Measurements from ENCODE around the gene ST6GALNAC1.
A peak's percentile ranks its signal among the peaks of the same experiment; 100 is the strongest.

The ST6GALNAC1 gene

DNA sequence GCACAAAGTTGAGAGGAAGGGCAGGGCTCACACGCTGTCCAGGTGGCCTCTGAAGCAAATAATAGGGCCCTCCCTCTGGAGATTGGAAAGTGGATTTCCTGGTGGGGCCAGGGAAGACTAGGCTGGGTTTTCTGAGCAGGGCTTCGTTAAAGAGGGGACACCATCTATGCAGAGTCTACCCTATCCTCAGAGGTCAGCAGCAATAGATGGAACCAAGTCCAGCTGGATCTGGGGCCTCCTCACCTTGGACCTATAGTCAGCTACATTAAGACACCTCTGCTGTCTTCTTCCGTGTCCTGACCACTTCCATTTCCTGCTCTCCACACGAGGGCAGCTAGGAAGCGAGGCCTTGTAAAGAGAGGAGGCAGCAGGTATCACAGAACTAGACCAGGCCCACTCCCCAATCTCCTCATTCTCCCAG is 14.7 kb upstream of the ST6GALNAC1 start:
- no peaks in the 10 kb centered on the region for H3K79me1 ChIP-seq (replicated peaks; ENCODE audit: low read length, poor library complexity, severe bottlenecking)
- peak overlapping the region; percentile 63 for H4K8ac ChIP-seq (ENCODE audit: low read length)
- no peak overlapping the region for H3K9ac ChIP-seq (ENCODE audit: low read length)
- 73% methylated on average over 5 of the region's 5 CpGs for WGBS
- no peak overlapping the region for H2AFZ ChIP-seq (ENCODE audit: low read depth, low read length)
- peak overlapping the region in 1 of 2 experiments; percentile 67 for H2BK12ac ChIP-seq (ENCODE audit: low read length in 2 of 2)
- peak overlapping the region in 1 of 2 experiments; percentile 27 for H3K4ac ChIP-seq (ENCODE audit: low read depth in 1 of 2, low read length in 2 of 2)
- H2BK5ac ChIP-seq (ENCODE audit: low read depth, low read length, poor library complexity, severe bottlenecking): no peak overlapping the region
- no peak for DNase-seq
- no peak overlapping the region for H3K23ac ChIP-seq (ENCODE audit: low read length in 2 of 2)
- H2BK120ac ChIP-seq (ENCODE audit: low read depth, low read length): no peak overlapping the region
- no peak overlapping the region for H3K27ac ChIP-seq (ENCODE audit: low read length, poor library complexity, severe bottlenecking)
- H4K91ac ChIP-seq (ENCODE audit: low read length): peak overlapping the region; percentile 18
- H3K9me3 ChIP-seq (ENCODE audit: control insufficient read depth, low read length): no peaks in the 10 kb centered on the region
- H3K4me2 ChIP-seq (ENCODE audit: low read length, poor library complexity, severe bottlenecking): no peak overlapping the region
- H3K18ac ChIP-seq (ENCODE audit: low read depth in 1 of 2, low read length in 2 of 2): no peak overlapping the region
- no peak overlapping the region for H3K14ac ChIP-seq (ENCODE audit: low read length in 2 of 2)
- H3K4me1 ChIP-seq (ENCODE audit: control insufficient read depth, insufficient read depth, low read depth, low read length): peaks cover 7% of the 10 kb centered on the region
- H2AK5ac ChIP-seq (ENCODE audit: low read length, severe bottlenecking): no peak overlapping the region
- peaks cover 4 to 22% of the 10 kb centered on the region in 2 experiments for H3K27me3 ChIP-seq (ENCODE audit: control insufficient read depth in 1 of 2, insufficient read depth in 1 of 2, low read length in 2 of 2)
- H3K4me3 ChIP-seq (ENCODE audit: insufficient read depth in 1 of 2, low read depth in 1 of 2, low read length in 2 of 2): no peak overlapping the region
- H3K36me3 ChIP-seq (ENCODE audit: control insufficient read depth in 1 of 2, insufficient read depth in 2 of 2, low read depth in 1 of 2, low read length in 2 of 2): no peaks in the 10 kb centered on the region
- no peak overlapping the region for H2BK15ac ChIP-seq (ENCODE audit: low read depth, poor library complexity, severe bottlenecking)

DNA sequence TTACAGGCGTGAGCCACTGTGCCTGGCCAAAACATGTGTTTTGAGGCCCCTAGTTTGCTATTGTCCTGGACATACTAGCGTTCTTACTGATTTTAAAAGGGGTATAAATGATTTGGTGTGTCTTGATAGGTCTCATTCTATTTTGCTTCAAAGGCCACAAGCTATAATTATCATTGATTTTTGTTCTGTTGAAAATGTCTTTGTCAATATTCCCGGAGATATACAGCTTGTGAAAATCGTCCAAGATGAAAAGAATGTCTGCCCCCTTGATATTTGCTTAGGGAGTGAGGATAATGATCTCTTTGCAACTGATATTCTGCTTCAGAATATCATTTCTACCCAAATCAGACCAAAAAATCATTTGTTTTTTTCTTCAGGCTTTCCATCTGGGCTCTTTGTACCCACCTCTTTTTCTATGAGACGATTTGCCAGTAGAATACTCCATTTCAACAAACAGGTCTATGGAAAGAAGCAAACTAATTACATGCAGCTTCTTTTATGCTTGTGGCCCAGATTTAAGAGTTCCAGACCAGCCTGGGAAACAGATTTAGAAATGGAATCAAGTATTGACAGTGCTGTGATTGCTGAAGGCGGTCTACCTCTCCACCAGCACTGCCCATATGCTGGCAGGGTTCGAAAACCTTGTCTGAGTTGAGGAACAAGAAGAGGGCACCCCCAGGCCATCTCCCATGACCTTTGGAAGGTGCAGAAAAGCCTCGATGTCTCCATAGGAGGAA is 14.1 kb upstream of the ST6GALNAC1 start:
- WGBS: 93% methylated on average over 7 of the region's 8 CpGs

DNA sequence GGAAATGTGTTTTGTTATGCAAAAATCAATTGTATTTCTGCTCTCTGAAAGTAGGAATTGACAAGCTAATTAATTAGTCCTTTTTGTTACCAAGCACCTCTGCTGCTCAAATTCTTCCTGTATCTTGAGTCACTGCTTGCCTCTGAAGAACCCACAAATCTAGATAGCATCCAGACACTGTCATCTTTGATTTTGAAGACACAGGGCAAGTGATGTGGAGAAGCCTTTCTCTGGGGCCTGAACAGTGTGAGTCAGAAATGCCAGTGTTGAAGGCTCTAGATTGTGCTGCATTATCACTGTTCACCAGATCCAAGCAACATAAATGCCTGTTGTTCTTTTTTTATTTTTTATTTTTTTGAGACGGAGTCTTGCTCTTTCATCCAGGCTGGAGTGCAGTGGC is 10.9 kb upstream of the ST6GALNAC1 start:
- Histone ChIP-seq H3K36me3 (ENCODE audit: control insufficient read depth in 1 of 2, insufficient read depth in 2 of 2, low read depth in 1 of 2, low read length in 2 of 2) (no peaks in the 10 kb centered on the region), H3K4me1 (ENCODE audit: control insufficient read depth, insufficient read depth, low read depth, low read length) (peaks cover under 1% of the 10 kb centered on the region), H2BK5ac (ENCODE audit: low read depth, low read length, poor library complexity, severe bottlenecking) (no peak overlapping the region), H3K9me3 (ENCODE audit: control insufficient read depth, low read length) (peaks cover 11% of the 10 kb centered on the region), H3K79me1 (replicated peaks; ENCODE audit: low read length, poor library complexity, severe bottlenecking) (no peaks in the 10 kb centered on the region), H3K9ac (ENCODE audit: low read length) (no peak overlapping the region), H3K27me3 (ENCODE audit: control insufficient read depth in 1 of 2, insufficient read depth in 1 of 2, low read length in 2 of 2) (peaks cover 4 to 9% of the 10 kb centered on the region in 2 experiments), H3K4ac (ENCODE audit: low read depth in 1 of 2, low read length in 2 of 2) (no peak overlapping the region), H2BK12ac (ENCODE audit: low read length in 2 of 2) (no peak overlapping the region), H2AK5ac (ENCODE audit: low read length, severe bottlenecking) (no peak overlapping the region), H3K18ac (ENCODE audit: low read depth in 1 of 2, low read length in 2 of 2) (no peak overlapping the region), H3K27ac (ENCODE audit: low read length, poor library complexity, severe bottlenecking) (no peak overlapping the region), H4K8ac (ENCODE audit: low read length) (no peak overlapping the region), H2BK120ac (ENCODE audit: low read depth, low read length) (no peak overlapping the region), H2BK15ac (ENCODE audit: low read depth, poor library complexity, severe bottlenecking) (no peak overlapping the region), H4K91ac (ENCODE audit: low read length) (no peak overlapping the region), H3K4me3 (ENCODE audit: insufficient read depth in 1 of 2, low read depth in 1 of 2, low read length in 2 of 2) (no peak overlapping the region), H3K23ac (ENCODE audit: low read length in 2 of 2) (no peak overlapping the region), H2AFZ (ENCODE audit: low read depth, low read length) (no peak overlapping the region), H3K14ac (ENCODE audit: low read length in 2 of 2) (no peak overlapping the region), H3K4me2 (ENCODE audit: low read length, poor library complexity, severe bottlenecking) (no peak overlapping the region)
- 92% methylated on average over 1 of the region's 1 CpG for WGBS
- peak; percentile 16 for DNase-seq

More for the DNA sequence above, 14.1 kb upstream of the ST6GALNAC1 start:
- Histone ChIP-seq H3K18ac (ENCODE audit: low read depth in 1 of 2, low read length in 2 of 2) (no peak overlapping the region), H3K9ac (ENCODE audit: low read length) (no peak overlapping the region), H2AFZ (ENCODE audit: low read depth, low read length) (no peak overlapping the region), H3K27me3 (ENCODE audit: control insufficient read depth in 1 of 2, insufficient read depth in 1 of 2, low read length in 2 of 2) (peaks cover 4 to 22% of the 10 kb centered on the region in 2 experiments), H2BK120ac (ENCODE audit: low read depth, low read length) (no peak overlapping the region), H3K23ac (ENCODE audit: low read length in 2 of 2) (no peak overlapping the region), H4K8ac (ENCODE audit: low read length) (no peak overlapping the region), H2AK5ac (ENCODE audit: low read length, severe bottlenecking) (no peak overlapping the region), H3K4me2 (ENCODE audit: low read length, poor library complexity, severe bottlenecking) (no peak overlapping the region), H3K36me3 (ENCODE audit: control insufficient read depth in 1 of 2, insufficient read depth in 2 of 2, low read depth in 1 of 2, low read length in 2 of 2) (no peaks in the 10 kb centered on the region), H2BK15ac (ENCODE audit: low read depth, poor library complexity, severe bottlenecking) (no peak overlapping the region), H3K4me1 (ENCODE audit: control insufficient read depth, insufficient read depth, low read depth, low read length) (peaks cover 7% of the 10 kb centered on the region), H3K27ac (ENCODE audit: low read length, poor library complexity, severe bottlenecking) (no peak overlapping the region), H4K91ac (ENCODE audit: low read length) (no peak overlapping the region), H2BK12ac (ENCODE audit: low read length in 2 of 2) (peak overlapping the region in 1 of 2 experiments; percentile 67), H3K14ac (ENCODE audit: low read length in 2 of 2) (no peak overlapping the region), H3K9me3 (ENCODE audit: control insufficient read depth, low read length) (no peaks in the 10 kb centered on the region), H3K4me3 (ENCODE audit: insufficient read depth in 1 of 2, low read depth in 1 of 2, low read length in 2 of 2) (no peak overlapping the region), H2BK5ac (ENCODE audit: low read depth, low read length, poor library complexity, severe bottlenecking) (no peak overlapping the region), H3K4ac (ENCODE audit: low read depth in 1 of 2, low read length in 2 of 2) (no peak overlapping the region), H3K79me1 (replicated peaks; ENCODE audit: low read length, poor library complexity, severe bottlenecking) (no peaks in the 10 kb centered on the region)
- no peak for DNase-seq

DNA sequence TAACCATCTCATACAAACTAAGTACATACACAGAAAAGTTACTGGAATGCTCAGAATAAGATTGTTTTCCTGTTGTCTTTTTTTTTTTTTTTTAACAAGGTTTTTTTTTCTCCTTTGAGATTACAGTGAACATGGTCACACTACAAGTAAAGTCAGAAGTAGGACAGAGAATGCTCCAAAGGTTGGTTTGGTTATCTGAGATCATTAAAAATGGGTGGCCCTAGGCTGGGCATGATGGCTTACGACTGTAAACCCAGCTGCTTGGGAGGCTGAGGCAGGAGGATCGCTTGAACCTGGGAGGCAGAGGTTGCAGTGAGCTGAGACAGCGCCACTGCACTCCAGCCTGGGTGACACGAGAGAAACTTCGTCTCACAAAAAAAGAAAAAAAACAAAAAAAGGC is 6.9 kb upstream of the ST6GALNAC1 start:
- H2BK15ac ChIP-seq (ENCODE audit: low read depth, poor library complexity, severe bottlenecking): no peak overlapping the region
- H3K4me1 ChIP-seq (ENCODE audit: control insufficient read depth, insufficient read depth, low read depth, low read length): peaks cover 2% of the 10 kb centered on the region
- no peaks in the 10 kb centered on the region for H3K79me1 ChIP-seq (replicated peaks; ENCODE audit: low read length, poor library complexity, severe bottlenecking)
- H3K23ac ChIP-seq (ENCODE audit: low read length in 2 of 2): no peak overlapping the region
- no peak overlapping the region for H4K91ac ChIP-seq (ENCODE audit: low read length)
- no peak overlapping the region for H3K4ac ChIP-seq (ENCODE audit: low read depth in 1 of 2, low read length in 2 of 2)
- no peak overlapping the region for H2BK5ac ChIP-seq (ENCODE audit: low read depth, low read length, poor library complexity, severe bottlenecking)
- H4K8ac ChIP-seq (ENCODE audit: low read length): no peak overlapping the region
- H3K14ac ChIP-seq (ENCODE audit: low read length in 2 of 2): no peak overlapping the region
- no peak overlapping the region for H3K27ac ChIP-seq (ENCODE audit: low read length, poor library complexity, severe bottlenecking)
- peaks cover 19% of the 10 kb centered on the region for H3K9me3 ChIP-seq (ENCODE audit: control insufficient read depth, low read length)
- H3K4me2 ChIP-seq (ENCODE audit: low read length, poor library complexity, severe bottlenecking): no peak overlapping the region
- no peak overlapping the region for H2AK5ac ChIP-seq (ENCODE audit: low read length, severe bottlenecking)
- no peak overlapping the region for H3K4me3 ChIP-seq (ENCODE audit: insufficient read depth in 1 of 2, low read depth in 1 of 2, low read length in 2 of 2)
- H3K36me3 ChIP-seq (ENCODE audit: control insufficient read depth in 1 of 2, insufficient read depth in 2 of 2, low read depth in 1 of 2, low read length in 2 of 2): no peaks in the 10 kb centered on the region
- no peak overlapping the region for H2BK12ac ChIP-seq (ENCODE audit: low read length in 2 of 2)
- no peak overlapping the region for H3K18ac ChIP-seq (ENCODE audit: low read depth in 1 of 2, low read length in 2 of 2)
- no peak overlapping the region for H2AFZ ChIP-seq (ENCODE audit: low read depth, low read length)
- no peak overlapping the region for H2BK120ac ChIP-seq (ENCODE audit: low read depth, low read length)
- no peak for DNase-seq
- WGBS: 93% methylated on average over 2 of the region's 5 CpGs
- H3K9ac ChIP-seq (ENCODE audit: low read length): no peak overlapping the region
- H3K27me3 ChIP-seq (ENCODE audit: control insufficient read depth in 1 of 2, insufficient read depth in 1 of 2, low read length in 2 of 2): peaks cover 7 to 20% of the 10 kb centered on the region in 2 experiments

Data from mesenchymal stem cell (in vitro differentiated cells and primary cell).